PC-3 (cell line): ENCODE measurements around the gene KREMEN2.

Source experiments
- CTCF ChIP-seq: fragments of 300-600 bp; sonication (generic); conservative IDR thresholded peaks from 2 replicates; pipeline ENCODE4 v1.5.1; 2017; ENCODE audit warnings: antibody characterized with exemption, low read depth, mild to moderate bottlenecking, low read length
- EZH2 ChIP-seq: fragments of 300-600 bp; sonication (generic); IDR thresholded peaks from one replicate; pipeline ENCODE4 v1.6.1; 2017; ENCODE audit warnings: antibody characterized with exemption, mild to moderate bottlenecking, low read length; ENCODE audit not compliant: unreplicated experiment
- EZH2phosphoT487 ChIP-seq: fragments of 300-600 bp; sonication (generic); IDR thresholded peaks from 2 replicates; pipeline ENCODE4 v1.6.1; 2018; ENCODE audit warnings: mild to moderate bottlenecking, antibody characterized with exemption, low read length, borderline replicate concordance

GRCh38 chr16:2948807-2949704 is 15.0 kb upstream of the KREMEN2 start:
- no peak for TF ChIP-seq CTCF
- TF ChIP-seq EZH2phosphoT487 = no peak
- TF ChIP-seq EZH2 = no peak
